Natural killer cell (primary cell): ENCODE results near the gene JARID2. TPM values are rescaled to one million over a fixed set of nuclear protein-coding genes. Genes with fewer than 3 reads are reported as not detected.

Experiments used
- ATAC-seq, 3 donors: fragments of 150-1000 bp in 2 of 3; fragments of 200-7000 bp in 1 of 3; cut with Tn5 transposase; 1 replicate in 1 of 3; 2 replicates in 2 of 3; pipeline ENCODE4 v1.10.0; 2021; ENCODE audit warnings: mild to moderate bottlenecking in 2 of 3, moderate library complexity in 2 of 3
- DNase-seq, 2 donors: peaks; one replicate each; pipeline versions ENCODE4 v3.0.0 to v3.0.0-alpha.2; 2013 to 2021; ENCODE audit warnings: mixed read lengths in 1 of 2
- H3K27ac ChIP-seq: one replicate; pipeline ENCODE4 v1.5.1; 2013; ENCODE audit warnings: mild to moderate bottlenecking, low read length
- H3K27me3 ChIP-seq: one replicate; pipeline ENCODE4 v1.6.1; 2013; ENCODE audit warnings: low read length; ENCODE audit not compliant: control insufficient read depth, insufficient read depth
- H3K36me3 ChIP-seq: one replicate; pipeline ENCODE4 v1.6.1; 2013; ENCODE audit warnings: low read length; ENCODE audit not compliant: control insufficient read depth, insufficient read depth
- H3K4me1 ChIP-seq: one replicate; pipeline ENCODE4 v1.6.1; 2013; ENCODE audit warnings: low read length; ENCODE audit not compliant: control insufficient read depth, insufficient read depth
- H3K4me3 ChIP-seq: one replicate; pipeline ENCODE4 v1.5.1; 2013; ENCODE audit warnings: low read length
- H3K9me3 ChIP-seq: one replicate; pipeline ENCODE4 v1.6.1; 2013; ENCODE audit warnings: low read length; ENCODE audit not compliant: control insufficient read depth, insufficient read depth
- H3K27ac Mint-ChIP-seq, 2 donors: one replicate each; pipeline ENCODE4 v1.8.0; 2022; ENCODE audit warnings: mild to moderate bottlenecking in 2 of 2, mixed read lengths in 2 of 2, moderate library complexity in 1 of 2
- H3K27me3 Mint-ChIP-seq, 2 donors: one replicate each; pipeline ENCODE4 v1.8.0; 2022; ENCODE audit warnings: low read depth in 2 of 2, mixed read lengths in 2 of 2
- H3K36me3 Mint-ChIP-seq: one replicate; pipeline ENCODE4 v1.8.0; 2022; ENCODE audit warnings: mixed read lengths
- H3K4me1 Mint-ChIP-seq, 2 donors: one replicate each; pipeline ENCODE4 v1.8.0; 2022; ENCODE audit warnings: mixed read lengths in 2 of 2
- H3K4me3 Mint-ChIP-seq: one replicate; pipeline ENCODE4 v1.8.0; 2022; ENCODE audit warnings: mild to moderate bottlenecking, moderate library complexity, mixed read lengths
- H3K9me3 Mint-ChIP-seq, 2 donors: one replicate each; pipeline ENCODE4 v1.8.0; 2022; ENCODE audit warnings: mixed read lengths in 2 of 2
- WGBS: methylation state at CpG from one replicate; pipeline ENCODE4 v1.1.7; 2013; ENCODE audit warnings: missing lambda C conversion rate; ENCODE audit not compliant: insufficient coverage; 5-methylcytosine and 5-hydroxymethylcytosine counted together
- intact Hi-C: fragments of 100-400 bp; cut with micrococcal nuclease; formaldehyde crosslinking; loops from one replicate; pipeline ENCODE4 v1.14.2; 2022
- total RNA-seq, 4 donors: library from RNA; stranded (reverse); fragments of 120-200 nt in 1 of 4; gene quantifications; one replicate each; pipeline versions ENCODE4 v1.2.3 to v1.2.4, GENCODE V29; 2013 to 2022
- TF ChIP-seq, protein P1 (sequence below): fragments of 200-600 bp; IDR thresholded peaks from one replicate; pipeline ENCODE4 v1.8.0; 2022; ENCODE audit warnings: antibody characterized with exemption

The JARID2 gene
- total RNA-seq, 3 donors from 2014 or later (not counting 1 experiment from before 2014, with no cell fraction given), result 49.9 to 60.9 (median 60.5) TPM

DNA sequence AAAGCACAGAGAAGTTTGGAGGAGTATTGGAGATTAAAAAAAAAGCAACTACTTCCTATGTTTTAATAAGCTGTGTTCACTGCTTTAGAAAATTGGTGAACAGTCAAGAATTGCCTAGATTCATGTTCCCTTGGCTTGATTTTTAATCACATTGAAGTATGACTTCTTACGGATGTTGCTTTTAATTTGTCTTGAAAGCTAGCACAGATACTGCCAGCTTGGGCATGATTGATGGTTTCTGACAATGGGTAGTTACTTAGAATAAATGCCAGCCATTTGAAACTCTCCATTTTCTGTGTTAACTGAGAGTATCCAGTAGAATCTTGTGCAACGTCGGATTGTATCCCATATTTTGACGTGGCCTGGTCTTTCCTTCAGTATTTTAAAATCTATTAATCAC lies 239.0 kb downstream of the JARID2 start:
- peaks cover 49 to 70% of the 10 kb centered on the region in 2 donors for H3K4me1 Mint-ChIP-seq
- no peaks in the 10 kb centered on the region for H3K27me3 Mint-ChIP-seq
- Histone ChIP-seq H3K27ac (no peak overlapping the region), H3K4me3 (no peak overlapping the region), H3K9me3 (no peaks in the 10 kb centered on the region), H3K4me1 (peaks cover 7% of the 10 kb centered on the region), H3K27me3 (no peaks in the 10 kb centered on the region), H3K36me3 (peaks cover 22% of the 10 kb centered on the region)
- TF ChIP-seq, protein P1, sequence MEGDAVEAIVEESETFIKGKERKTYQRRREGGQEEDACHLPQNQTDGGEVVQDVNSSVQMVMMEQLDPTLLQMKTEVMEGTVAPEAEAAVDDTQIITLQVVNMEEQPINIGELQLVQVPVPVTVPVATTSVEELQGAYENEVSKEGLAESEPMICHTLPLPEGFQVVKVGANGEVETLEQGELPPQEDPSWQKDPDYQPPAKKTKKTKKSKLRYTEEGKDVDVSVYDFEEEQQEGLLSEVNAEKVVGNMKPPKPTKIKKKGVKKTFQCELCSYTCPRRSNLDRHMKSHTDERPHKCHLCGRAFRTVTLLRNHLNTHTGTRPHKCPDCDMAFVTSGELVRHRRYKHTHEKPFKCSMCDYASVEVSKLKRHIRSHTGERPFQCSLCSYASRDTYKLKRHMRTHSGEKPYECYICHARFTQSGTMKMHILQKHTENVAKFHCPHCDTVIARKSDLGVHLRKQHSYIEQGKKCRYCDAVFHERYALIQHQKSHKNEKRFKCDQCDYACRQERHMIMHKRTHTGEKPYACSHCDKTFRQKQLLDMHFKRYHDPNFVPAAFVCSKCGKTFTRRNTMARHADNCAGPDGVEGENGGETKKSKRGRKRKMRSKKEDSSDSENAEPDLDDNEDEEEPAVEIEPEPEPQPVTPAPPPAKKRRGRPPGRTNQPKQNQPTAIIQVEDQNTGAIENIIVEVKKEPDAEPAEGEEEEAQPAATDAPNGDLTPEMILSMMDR, result no peak
- 99% methylated on average over 3 of the region's 4 CpGs for whole genome bisulfite sequencing
- intact Hi-C loops, result no loop called here
- no peaks in the 10 kb centered on the region for H3K36me3 Mint-ChIP-seq
- DNase-seq (no peak), ATAC-seq (no peak)
- no peak overlapping the region for H3K4me3 Mint-ChIP-seq
- peak overlapping the region in 1 of 2 donors; percentile 47 for H3K27ac Mint-ChIP-seq
- H3K9me3 Mint-ChIP-seq, result no peaks in the 10 kb centered on the region

- H3K4me1 ChIP-seq, result peaks cover 7% of the 10 kb centered on the region
- WGBS, result 67% methylated on average over 2 of the region's 2 CpGs
- Mint-ChIP-seq H3K4me1 (peaks cover 48 to 70% of the 10 kb centered on the region in 2 donors), H3K27me3 (no peaks in the 10 kb centered on the region), H3K9me3 (no peaks in the 10 kb centered on the region), H3K4me3 (no peak overlapping the region), H3K27ac (peak overlapping the region; percentile 27 to 38), H3K36me3 (no peaks in the 10 kb centered on the region)
- no peak overlapping the region for H3K4me3 ChIP-seq
- H3K27ac ChIP-seq, result no peak overlapping the region
- H3K36me3 ChIP-seq, result peaks cover 22% of the 10 kb centered on the region
- intact Hi-C loops, result no loop called here
- TF ChIP-seq, protein P1, result no peak
- H3K9me3 ChIP-seq, result no peaks in the 10 kb centered on the region
- no peaks in the 10 kb centered on the region for H3K27me3 ChIP-seq
- no peak for DNase-seq
- no peak for ATAC-seq
Observed at GRCh38 chr6:15485936-15486335, 240.1 kb downstream of the JARID2 start.

DNA sequence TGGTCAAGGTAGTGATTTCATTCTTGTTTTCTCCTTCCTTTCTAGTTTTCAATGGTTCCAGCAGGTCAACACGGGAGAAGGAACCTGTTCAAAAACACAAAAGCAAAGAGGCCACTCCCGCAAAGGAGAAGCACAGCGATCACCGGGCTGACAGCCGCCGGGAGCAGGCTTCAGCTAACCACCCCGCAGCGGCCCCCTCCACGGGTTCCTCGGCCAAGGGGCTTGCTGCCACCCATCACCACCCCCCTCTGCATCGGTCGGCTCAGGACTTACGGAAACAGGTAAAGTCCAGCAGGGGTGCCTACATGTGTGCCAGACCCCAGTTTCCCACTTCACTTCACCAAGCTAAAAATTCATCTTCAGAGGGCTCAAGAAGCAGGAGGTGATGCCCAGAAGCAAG lies 241.4 kb downstream of the JARID2 start:
- peaks cover 50 to 71% of the 10 kb centered on the region in 2 donors for H3K4me1 Mint-ChIP-seq
- no peaks in the 10 kb centered on the region for H3K9me3 Mint-ChIP-seq
- intact Hi-C loops, result no loop called here
- no peaks in the 10 kb centered on the region for H3K36me3 Mint-ChIP-seq
- WGBS, result 98% methylated on average over 13 of the region's 13 CpGs
- no peak overlapping the region for H3K4me3 ChIP-seq
- H3K27ac ChIP-seq, result no peak overlapping the region
- H3K4me1 ChIP-seq, result peaks cover 11% of the 10 kb centered on the region
- peaks cover 22% of the 10 kb centered on the region for H3K36me3 ChIP-seq
- H3K9me3 ChIP-seq, result no peaks in the 10 kb centered on the region
- no peak overlapping the region for H3K4me3 Mint-ChIP-seq
- no peak for ATAC-seq
- DNase-seq, result no peak
- TF ChIP-seq, protein P1, result no peak
- H3K27me3 ChIP-seq, result no peaks in the 10 kb centered on the region
- H3K27me3 Mint-ChIP-seq, result no peaks in the 10 kb centered on the region
- H3K27ac Mint-ChIP-seq, result peak overlapping the region in 1 of 2 donors; percentile 38

- Mint-ChIP-seq H3K27me3 (no peaks in the 10 kb centered on the region), H3K9me3 (no peaks in the 10 kb centered on the region), H3K4me3 (no peak overlapping the region), H3K27ac (peak overlapping the region; percentile 45 to 78), H3K36me3 (no peaks in the 10 kb centered on the region), H3K4me1 (peaks cover 48 to 58% of the 10 kb centered on the region in 2 donors)
- Histone ChIP-seq H3K4me1 (peaks cover 11% of the 10 kb centered on the region), H3K9me3 (no peaks in the 10 kb centered on the region), H3K27ac (no peak overlapping the region), H3K36me3 (peaks cover 22% of the 10 kb centered on the region), H3K27me3 (no peaks in the 10 kb centered on the region), H3K4me3 (no peak overlapping the region)
- 83% methylated on average over 14 of the region's 14 CpGs for WGBS
- DNase-seq (no peak), ATAC-seq (no peak)
- intact Hi-C loops, result no loop called here
- TF ChIP-seq, protein P1, result no peak
Observed at GRCh38 chr6:15489261-15489962, 243.5 kb downstream of the JARID2 start.
